H1 (cell line): ENCODE measurements around the gene DNAJA3. TPM values are rescaled to one million over a fixed set of nuclear protein-coding genes. Genes with fewer than 3 reads are reported as not detected.

Experiments
- CTCF ChIA-PET: fragments of 300-600 bp; sonication (Branson Sonifier 250); formaldehyde crosslinking; loops from one replicate; lab custom pipeline; 2021; ENCODE audit not compliant: partially characterized antibody; lab: Charles Lee
- POLR2A ChIA-PET: fragments of 300-600 bp; sonication (Branson Sonifier 250); formaldehyde crosslinking; loops from one replicate; lab custom pipeline; 2021; ENCODE audit warnings: inconsistent platforms; ENCODE audit not compliant: partially characterized antibody; lab: Charles Lee
- DNase-seq, 2 experiments: peaks; one replicate each; pipeline versions ENCODE4 v3.0.0 to v3.0.0-alpha.2; 2010 to 2022; ENCODE audit warnings: low spot score in 2 of 2, low read depth in 1 of 2, mixed read lengths in 1 of 2
- FAIRE-seq: peaks from 2 replicates; lab custom pipeline; 2011; peaks lifted over from hg19 to GRCh38; lab: Jason Lieb, UNC
- H2AFZ ChIP-seq: 2 replicates; pipeline ENCODE4 v1.8.1; 2012; ENCODE audit warnings: low read length, inconsistent platforms
- H2AK5ac ChIP-seq: 2 replicates; pipeline ENCODE4 v1.6.1; 2013; ENCODE audit warnings: low read depth, low read length
- H2BK120ac ChIP-seq: replicated peaks from 2 replicates; pipeline ENCODE3; 2013; ENCODE audit warnings: low read depth, low read length, inconsistent platforms
- H2BK12ac ChIP-seq: 2 replicates; pipeline ENCODE4 v1.6.1; 2013; ENCODE audit warnings: low read depth, low read length
- H2BK15ac ChIP-seq: 2 replicates; pipeline ENCODE4 v1.6.1; 2013; ENCODE audit warnings: low read length
- H2BK20ac ChIP-seq: 2 replicates; pipeline ENCODE4 v1.6.1; 2013; ENCODE audit warnings: low read length
- H2BK5ac ChIP-seq: 2 replicates; pipeline ENCODE4 v1.6.1; 2013; ENCODE audit warnings: low read depth, low read length
- H3K14ac ChIP-seq: 2 replicates; pipeline ENCODE4 v1.6.1; 2013; ENCODE audit warnings: inconsistent platforms; ENCODE audit not compliant: insufficient read length
- H3K18ac ChIP-seq: 2 replicates; pipeline ENCODE4 v1.6.1; 2013; ENCODE audit warnings: low read length; ENCODE audit errors: extremely low read depth
- H3K23ac ChIP-seq: 2 replicates; pipeline ENCODE4 v1.6.1; 2013; ENCODE audit warnings: inconsistent platforms; ENCODE audit not compliant: insufficient read length
- H3K23me2 ChIP-seq: 2 replicates; pipeline ENCODE4 v1.6.1; 2013; ENCODE audit warnings: low read depth, low read length
- H3K27ac ChIP-seq: 2 replicates; pipeline ENCODE4 v1.6.1; 2011; ENCODE audit warnings: low read depth, low read length, inconsistent platforms
- H3K27me3 ChIP-seq, 4 experiments: replicated peaks in 1 of 4; 1 replicate in 1 of 4; 2 replicates in 3 of 4; pipeline versions ENCODE4 v1.6.1 to v1.8.1; 2011 to 2013; ENCODE audit warnings: low read length in 3 of 4, mild to moderate bottlenecking in 3 of 4, inconsistent platforms in 2 of 4, mixed read lengths in 2 of 4, moderate library complexity in 1 of 4; ENCODE audit not compliant: control insufficient read depth in 3 of 4, insufficient read depth in 3 of 4; ENCODE audit errors: extremely low read depth in 1 of 4
- H3K36me3 ChIP-seq, 4 experiments: 2 replicates each; pipeline versions ENCODE4 v1.6.1 to v1.8.1; 2011 to 2013; ENCODE audit warnings: mild to moderate bottlenecking in 4 of 4, low read length in 3 of 4, moderate library complexity in 2 of 4, control low read depth in 1 of 4, inconsistent platforms in 1 of 4; ENCODE audit not compliant: insufficient read depth in 4 of 4, control insufficient read depth in 2 of 4
- H3K4ac ChIP-seq: replicated peaks from 2 replicates; pipeline ENCODE3; 2013; ENCODE audit warnings: low read length, low read depth, mixed read lengths, inconsistent platforms; ENCODE audit not compliant: insufficient read length
- H3K4me1 ChIP-seq, 4 experiments: replicated peaks in 1 of 4; 1 replicate in 1 of 4; 2 replicates in 3 of 4; pipeline versions ENCODE4 v1.6.1 to v1.8.1; 2011 to 2013; ENCODE audit warnings: low read length in 3 of 4, inconsistent platforms in 2 of 4, mixed read lengths in 1 of 4; ENCODE audit not compliant: insufficient read depth in 4 of 4, control insufficient read depth in 3 of 4
- H3K4me2 ChIP-seq, 2 experiments: 2 replicates each; pipeline versions ENCODE4 v1.6.1 to v1.8.1; 2011 to 2013; ENCODE audit warnings: low read depth in 2 of 2, low read length in 2 of 2, control low read depth in 1 of 2, inconsistent platforms in 1 of 2, mild to moderate bottlenecking in 1 of 2; ENCODE audit not compliant: insufficient read depth in 1 of 2
- H3K4me3 ChIP-seq, 4 experiments: fragments of 200-600, 300-600 bp in 1 of 4; sonication (generic), shearing (Covaris generic), sonication (Bioruptor Twin) in 1 of 4; 2 replicates each; pipeline versions ENCODE4 v1.5.1 to v1.8.1; 2011 to 2016; ENCODE audit warnings: low read length in 4 of 4, low read depth in 3 of 4, control low read depth in 2 of 4, inconsistent platforms in 2 of 4, mild to moderate bottlenecking in 2 of 4, mixed read lengths in 1 of 4, moderate library complexity in 1 of 4; ENCODE audit not compliant: insufficient read depth in 2 of 4; ENCODE audit errors: extremely low read depth in 1 of 4
- H3K56ac ChIP-seq: replicated peaks from 2 replicates; pipeline ENCODE3; 2013; ENCODE audit warnings: low read depth, mild to moderate bottlenecking, mixed read lengths, low read length, inconsistent platforms; ENCODE audit not compliant: insufficient read length
- H3K79me1 ChIP-seq: 2 replicates; pipeline ENCODE4 v1.6.1; 2013; ENCODE audit warnings: low read depth, low read length, control low read depth
- H3K79me2 ChIP-seq, 2 experiments: 2 replicates each; pipeline versions ENCODE4 v1.6.1 to v1.8.1; 2012 to 2013; ENCODE audit warnings: low read length in 2 of 2, mild to moderate bottlenecking in 2 of 2, inconsistent platforms in 1 of 2; ENCODE audit not compliant: insufficient read depth in 2 of 2, control insufficient read depth in 1 of 2
- H3K9ac ChIP-seq, 4 experiments: replicated peaks in 1 of 4; 1 replicate in 1 of 4; 2 replicates in 3 of 4; pipeline versions ENCODE4 v1.6.1 to v1.8.1; 2011 to 2013; ENCODE audit warnings: low read depth in 3 of 4, low read length in 3 of 4, control low read depth in 2 of 4, mild to moderate bottlenecking in 2 of 4, moderate library complexity in 2 of 4, inconsistent platforms in 1 of 4; ENCODE audit errors: extremely low read depth in 1 of 4
- H3K9me3 ChIP-seq, 2 experiments: 2 replicates each; pipeline versions ENCODE4 v1.6.1 to v1.8.1; 2012 to 2013; ENCODE audit warnings: mild to moderate bottlenecking in 2 of 2, moderate library complexity in 2 of 2, control low read depth in 1 of 2, inconsistent platforms in 1 of 2, low read depth in 1 of 2, low read length in 1 of 2, mixed read lengths in 1 of 2; ENCODE audit not compliant: insufficient read depth in 2 of 2
- H4K20me1 ChIP-seq, 2 experiments: replicated peaks in 1 of 2; 2 replicates each; pipeline versions ENCODE3 to v1.8.1; 2011 to 2013; ENCODE audit warnings: inconsistent platforms in 2 of 2, low read length in 2 of 2, mild to moderate bottlenecking in 1 of 2; ENCODE audit not compliant: insufficient read depth in 2 of 2, control insufficient read depth in 1 of 2
- H4K5ac ChIP-seq: 2 replicates; pipeline ENCODE4 v1.6.1; 2013; ENCODE audit warnings: low read length, low read depth, mixed read lengths, inconsistent platforms; ENCODE audit not compliant: insufficient read length
- H4K8ac ChIP-seq: 2 replicates; pipeline ENCODE4 v1.8.0; 2013; ENCODE audit warnings: mild to moderate bottlenecking, moderate library complexity, low read length, inconsistent platforms; ENCODE audit not compliant: insufficient read depth; ENCODE audit errors: extremely low read depth
- H4K91ac ChIP-seq: replicated peaks from 2 replicates; pipeline ENCODE3; 2013; ENCODE audit warnings: low read length, mixed read lengths, inconsistent platforms; ENCODE audit not compliant: insufficient read length
- CTCF ChIP-seq, 3 experiments: IDR thresholded peaks; 1 replicate in 2 of 3; 2 replicates in 1 of 3; pipeline versions ENCODE4 v1.5.1 to v1.6.1; 2011; ENCODE audit warnings: low read length in 3 of 3, mild to moderate bottlenecking in 3 of 3, inconsistent platforms in 2 of 3, low read depth in 1 of 3, moderate library complexity in 1 of 3; ENCODE audit not compliant: insufficient read depth in 1 of 3; ENCODE audit errors: control extremely low read depth in 1 of 3
- MAX ChIP-seq: IDR thresholded peaks from 2 replicates; pipeline ENCODE4 v1.6.1; 2012; ENCODE audit warnings: inconsistent platforms
- RAD21 ChIP-seq, 2 experiments: IDR thresholded peaks in 1 of 2; conservative IDR thresholded peaks in 1 of 2; 2 replicates each; pipeline ENCODE4 v1.6.1; 2011; ENCODE audit warnings: low read depth in 2 of 2, low read length in 2 of 2, improper control_type of control experiment in 1 of 2, inconsistent platforms in 1 of 2, mild to moderate bottlenecking in 1 of 2, moderate library complexity in 1 of 2
- TEAD4 ChIP-seq: IDR thresholded peaks from 2 replicates; pipeline ENCODE4 v1.6.1; 2012; ENCODE audit warnings: low read depth, low read length, inconsistent platforms, mixed read lengths
- WGBS, 2 experiments: shearing (Covaris generic) in 1 of 2; methylation state at CpG; one replicate each; pipeline versions ENCODE4 v1.1.6 to v1.1.7; 2013 to 2015; ENCODE audit warnings: low lambda C conversion rate in 2 of 2, mixed read lengths in 2 of 2, inconsistent platforms in 1 of 2, low coverage in 1 of 2, missing lambda C conversion rate in 1 of 2; ENCODE audit not compliant: insufficient replicate concordance in 2 of 2, insufficient coverage in 1 of 2, insufficient read length in 1 of 2; ENCODE audit errors: extremely low coverage in 1 of 2, missing lambda C conversion rate in 1 of 2; 5-methylcytosine and 5-hydroxymethylcytosine counted together
- polyA plus RNA-seq, 7 experiments: library from polyadenylated mRNA; depleted of rRNA in 3 of 7; stranded (reverse) in 5 of 7; unstranded in 2 of 7; fragments of >200 nt in 5 of 7; fragments of 200-250 nt in 2 of 7; gene quantifications; 1 replicate in 5 of 7; 2 replicates in 1 of 7; 4 replicates in 1 of 7; pipeline versions ENCODE4 v1.2.1 to v1.2.3, GENCODE V29; 2011 to 2013; ENCODE audit warnings: missing spikeins in 2 of 7, mixed read lengths in 2 of 7
- total RNA-seq: library from RNA; stranded (reverse); fragmentation: NEBNext Ultra II Directional; extraction: Animal tissue kit (Norgen Biotek cat#: 25700); gene quantifications from 2 replicates; pipeline ENCODE4 v1.2.1, GENCODE V29; 2021

The DNAJA3 gene
- total and polyA plus RNA-seq, 2 of the 8 experiments (the other 6 are each of a cell fraction or from before 2014, with no cell fraction given) = 37.3 to 59.1 TPM

- Histone ChIP-seq H2BK15ac (no peak overlapping the region), H3K23ac (no peak overlapping the region), H3K27ac (no peak overlapping the region), H2BK20ac (no peak overlapping the region), H3K27me3 (no peaks in the 10 kb centered on the region), H3K23me2 (no peaks in the 10 kb centered on the region), H2BK120ac (no peak overlapping the region), H3K56ac (no peak overlapping the region), H3K4ac (no peak overlapping the region), H3K79me1 (0 out of 2 replicates have a peak, but pooled peaks cover 3% of the 10 kb centered on the region), H3K18ac (no peak overlapping the region), H3K14ac (no peak overlapping the region), H3K4me2 (no peak overlapping the region), H4K8ac (no peak overlapping the region), H4K91ac (no peak overlapping the region), H3K9ac (no peak overlapping the region; a peak in 1 of 7 replicates), H3K36me3 (no peaks in the 10 kb centered on the region; a peak in 1 of 8 replicates), H4K5ac (no peak overlapping the region), H3K79me2 (no peaks in the 10 kb centered on the region), H2AK5ac (no peak overlapping the region), H2BK5ac (peak overlapping the region; percentile 5; the same call in 1 of the 2 replicates), H3K9me3 (no peaks in the 10 kb centered on the region), H4K20me1 (peaks cover 0 to 11% of the 10 kb centered on the region in 2 experiments), H3K4me3 (no peak overlapping the region), H2BK12ac (no peak overlapping the region), H3K4me1 (peaks cover 0 to 4% (median 0%) of the 10 kb centered on the region in 4 experiments; a peak in 3 of 7 replicates), H2AFZ (no peak overlapping the region)
- TF ChIP-seq RAD21 (IDR thresholded peaks at IDR 0.05 in 1 of 2, conservative IDR thresholded peaks at IDR 0.05 in 1 of 2; ENCODE audit: low read depth in 2 of 2, low read length in 2 of 2) (peak; percentile 17 to 43; a peak in 2 of 4 replicates), CTCF (IDR thresholded peaks at IDR 0.05; ENCODE audit: control extremely low read depth in 1 of 3, insufficient read depth in 1 of 3, low read depth in 1 of 3, low read length in 3 of 3) (peak; percentile 34 to 59 (median 40); a peak in 3 of 4 replicates), MAX (no peak), TEAD4 (peak; percentile 47; the same call in 1 of the 2 replicates)
- DNase-seq = peak in 1 of 2 experiments; percentile 49
- 89% methylated on average over 17 of the region's 19 CpGs; no CpG with 5 or more reads in 1 of the 2 experiments for WGBS, 2 experiments
- CTCF ChIA-PET = interaction anchor here (0.6 to 17.2 kb wide), 14 partner anchors 6 to 556 kb away, joined by 3 to 659 read pairs (median 4); no protein-coding TSS in a partner anchor
- POLR2A ChIA-PET = interaction anchor here (1.5 to 1.7 kb wide), 2 partner anchors 53 to 59 kb away, joined by 3 to 6 read pairs; no protein-coding TSS in a partner anchor
- FAIRE-seq = no peak
Observed at GRCh38 chr16:4409081-4409932, 16.4 kb upstream of the DNAJA3 start.
